Adrenal gland (tissue), 12 donors: ENCODE data around the gene PEPD. TPM values are rescaled to one million over a fixed set of nuclear protein-coding genes. Genes with fewer than 3 reads are reported as not detected.

Source experiments
- DNase-seq, 7 donors: peaks; one replicate each; pipeline ENCODE4 v3.0.0-alpha.2; 2019 to 2020
- H3K27ac ChIP-seq, 5 donors: fragments of 200-600 bp; sonication (generic) in 4 of 5; 1 replicate in 3 of 5; 2 replicates in 2 of 5; pipeline versions ENCODE4 v1.5.1 to v1.8.0; 2016 to 2020; ENCODE audit warnings: mild to moderate bottlenecking in 1 of 5
- H3K27me3 ChIP-seq: fragments of 200-600 bp; 2 replicates; pipeline ENCODE4 v1.8.0; 2021
- H3K36me3 ChIP-seq, 2 donors: fragments of 200-600 bp; replicated peaks in 1 of 2; 1 replicate in 1 of 2; 2 replicates in 1 of 2; pipeline versions ENCODE4 v1.5.1 to v1.8.0; 2018 to 2022
- H3K4me1 ChIP-seq, 2 donors: fragments of 200-600 bp; replicated peaks in 1 of 2; 1 replicate in 1 of 2; 2 replicates in 1 of 2; pipeline versions ENCODE4 v1.5.1 to v1.8.0; 2018 to 2021
- H3K4me3 ChIP-seq, 4 donors: fragments of 200-600 bp; sonication (generic) in 3 of 4; one replicate each; pipeline ENCODE4 v1.5.1; 2016 to 2018
- H3K9me3 ChIP-seq, 3 donors: fragments of 200-600 bp; sonication (generic) in 1 of 3; replicated peaks in 1 of 3; 1 replicate in 2 of 3; 2 replicates in 1 of 3; pipeline versions ENCODE4 v1.5.1 to v1.8.0; 2016 to 2021
- CTCF ChIP-seq, 6 experiments: fragments of 450-650 bp in 4 of 6; fragments of 200-600 bp in 2 of 6; sonication (generic) in 1 of 6; IDR thresholded peaks; 1 replicate in 5 of 6; 2 replicates in 1 of 6; pipeline versions ENCODE4 v1.5.1 to v1.8.0; 2016 to 2021; ENCODE audit warnings: antibody characterized with exemption in 6 of 6, mild to moderate bottlenecking in 2 of 6, moderate library complexity in 1 of 6
- POLR2A ChIP-seq, 2 donors: fragments of 450-650 bp; IDR thresholded peaks; one replicate each; pipeline ENCODE4 v1.6.1; 2017; ENCODE audit warnings: antibody characterized with exemption in 2 of 2, mild to moderate bottlenecking in 2 of 2, moderate library complexity in 1 of 2
- WGBS, 4 donors: extraction: QIAGEN DNeasy Blood & Tissue Kit in 2 of 4; methylation state at CpG; one replicate each; pipeline versions ENCODE4 v1.1.5 to v1.1.7; 2013 to 2017; 5-methylcytosine and 5-hydroxymethylcytosine counted together
- intact Hi-C, 2 donors: fragments of 100-400 bp; cut with DNase I; formaldehyde crosslinking; loops; one replicate each; pipeline versions ENCODE4 v1.14.1 to v1.15.0; 2022 to 2023
- polyA plus RNA-seq, 3 donors: library from polyadenylated mRNA; stranded (reverse); fragments of 200-250 nt in 2 of 3; fragments of 350-450 nt in 1 of 3; fragmentation: Illumina TruSeq in 1 of 3; extraction: RNeasy Lipid Tissue Mini Kit (QIAGEN cat#74804) in 1 of 3; gene quantifications; one replicate each; pipeline ENCODE4 v1.2.3, GENCODE V29; 2013 to 2014
- total RNA-seq, 9 donors: library from RNA; depleted of rRNA in 4 of 9; stranded (reverse); fragments of >200 nt in 4 of 9; fragments of 120-200 nt in 1 of 9; fragmentation: NEBNext Ultra II Directional in 1 of 9; extraction: Animal tissue kit (Norgen Biotek cat#: 25700) in 1 of 9; gene quantifications; one replicate each; pipeline versions ENCODE4 v1.1.0 to v1.2.4, GENCODE V29; 2013 to 2023
- donor health status: healthy with polysubstance abuse.
- donor health status: Bipolar disorder and iron deficiency.
- donor health status: DM: yes; HTN: yes; CAD: no.
- donor health status: DM: no; HTN: no; CAD: no.
- donor health status: DM: no; HTN: no; CAD: no.
- donor health status: DM: yes; HTN: yes; CAD: no.

Gene PEPD
- total and polyA plus RNA-seq, 12 donors: 24.4 to 311 (median 116) TPM

GRCh38 chr19:33490041-33490451, 31.5 kb downstream of the PEPD start:
- H3K9me3 ChIP-seq: no peaks in the 10 kb centered on the region
- H3K4me3 ChIP-seq: no peak overlapping the region
- no peaks in the 10 kb centered on the region for H3K4me1 ChIP-seq
- DNase-seq: no peak
- no peaks in the 10 kb centered on the region for H3K27me3 ChIP-seq
- no peak for TF ChIP-seq CTCF (IDR thresholded peaks at IDR 0.05)
- no peak for TF ChIP-seq POLR2A (IDR thresholded peaks at IDR 0.05)
- WGBS, 4 donors: 80 to 92% (median 89%) methylated on average over 5 to 9 of the region's 9 CpGs
- intact Hi-C loops: no loop called here
- H3K36me3 ChIP-seq: no peaks in the 10 kb centered on the region
- no peak overlapping the region for H3K27ac ChIP-seq

- DNase-seq: no peak
- H3K27me3 ChIP-seq: no peaks in the 10 kb centered on the region
- no peak for TF ChIP-seq POLR2A (IDR thresholded peaks at IDR 0.05)
- TF ChIP-seq CTCF (IDR thresholded peaks at IDR 0.05): no peak
- no peaks in the 10 kb centered on the region for H3K36me3 ChIP-seq
- 95 to 98% (median 95%) methylated on average over 3 to 8 of the region's 8 CpGs for WGBS, 4 donors
- H3K27ac ChIP-seq: no peak overlapping the region
- intact Hi-C loops: no loop called here
- H3K4me3 ChIP-seq: no peak overlapping the region
- no peaks in the 10 kb centered on the region for H3K4me1 ChIP-seq
- H3K9me3 ChIP-seq: no peaks in the 10 kb centered on the region
Observed at GRCh38 chr19:33488826-33489225, 32.8 kb downstream of the PEPD start.

GRCh38 chr19:33487901-33488800, 33.4 kb downstream of the PEPD start:
- WGBS, 4 donors: 59 to 92% (median 88%) methylated on average over 3 to 16 of the region's 16 CpGs
- H3K36me3 ChIP-seq: no peaks in the 10 kb centered on the region
- no peak for DNase-seq

More at GRCh38 chr19:33487901-33488800, 33.4 kb downstream of the PEPD start:
- no peak overlapping the region for H3K4me3 ChIP-seq
- no peaks in the 10 kb centered on the region for H3K9me3 ChIP-seq
- H3K4me1 ChIP-seq: no peaks in the 10 kb centered on the region
- H3K27ac ChIP-seq: no peak overlapping the region
- intact Hi-C loops: no loop called here
- H3K27me3 ChIP-seq: no peaks in the 10 kb centered on the region
- TF ChIP-seq CTCF (IDR thresholded peaks at IDR 0.05): no peak
- TF ChIP-seq POLR2A (IDR thresholded peaks at IDR 0.05): no peak
